ENCODE results near the gene ZNF207. TPM values are rescaled to one million over a fixed set of nuclear protein-coding genes. Genes with fewer than 3 reads are reported as not detected.

Gene ZNF207
- total and polyA plus RNA-seq, 2 experiments from 2014 or later, result 171 to 240 TPM

- Histone ChIP-seq H4K20me1 (replicated peaks; ENCODE audit: insufficient read depth) (no peaks in the 10 kb centered on the region; the same call in 1 of the 2 replicates), H3F3A (replicated peaks; ENCODE audit: low read depth) (peaks cover 25% of the 10 kb centered on the region), H2AFZ (peak overlapping the region; percentile 89), H3K9me2 (ENCODE audit: insufficient read depth) (no peaks in the 10 kb centered on the region), H3K36me3 (ENCODE audit: insufficient read depth) (peaks cover 9% of the 10 kb centered on the region), H3K4me3 (peak overlapping the region; percentile 91), H3K79me2 (replicated peaks; ENCODE audit: insufficient read depth) (peaks cover 10% of the 10 kb centered on the region; the same call in 1 of the 2 replicates), H3K27ac (ENCODE audit: low read depth) (peak overlapping the region; percentile 80; the same call in 1 of the 2 replicates), H3K4me1 (ENCODE audit: insufficient read depth) (peaks cover 6% of the 10 kb centered on the region), H3K4me2 (peak overlapping the region; percentile 86), H3K27me3 (ENCODE audit: insufficient read depth) (no peaks in the 10 kb centered on the region)
- no peak for DNase-seq (ENCODE audit: low spot score)
- Mint-ChIP-seq H3K27me3 (ENCODE audit: insufficient read depth, low read depth, poor library complexity) (peaks cover 7% of the 10 kb centered on the region), H3K9me3 (no peaks in the 10 kb centered on the region), H3K4me3 (peak overlapping the region; percentile 95), H3K36me3 (ENCODE audit: low read depth) (peaks cover 22% of the 10 kb centered on the region), H3K27ac (peak overlapping the region; percentile 77), H3K4me1 (peaks cover 8% of the 10 kb centered on the region)
- TF ChIP-seq NANOG (IDR thresholded peaks at IDR 0.05; ENCODE audit: borderline replicate concordance) (no peak), JUNB (IDR thresholded peaks at IDR 0.05; ENCODE audit: unreplicated experiment) (no peak), CTCF (conservative IDR thresholded peaks at IDR 0.05; ENCODE audit: low read depth in 2 of 2) (no peak), CREB1 (CRISPR knock-in tag; IDR thresholded peaks at IDR 0.05; ENCODE audit: low read depth) (no peak), EZH2phosphoT487 (IDR thresholded peaks at IDR 0.05; ENCODE audit: unreplicated experiment) (no peak), ZNF114 (CRISPR knock-in tag; IDR thresholded peaks at IDR 0.05) (no peak), ETS1 (IDR thresholded peaks at IDR 0.05) (no peak), STAT1 (IDR thresholded peaks at IDR 0.05; ENCODE audit: unreplicated experiment) (no peak), POLR2AphosphoS5 (IDR thresholded peaks at IDR 0.05; ENCODE audit: low read depth) (no peak), ZNF331 (CRISPR knock-in tag; IDR thresholded peaks at IDR 0.05; ENCODE audit: low read depth) (no peak), REST (IDR thresholded peaks at IDR 0.05; ENCODE audit: unreplicated experiment) (no peak)
- ATAC-seq, result no peak
These were observed 8.7 kb upstream of the ZNF207 start for GRCh38 chr17:32341141-32341856.

Measured in GM23338 (cell line).